ENCODE measurements around the gene SUPT6H. TPM values are rescaled to one million over a fixed set of nuclear protein-coding genes. Genes with fewer than 3 reads are reported as not detected.
"Not testable (repeated sequence)": the region's sequence is repeated elsewhere in the genome, so short reads cannot be mapped to it uniquely, and the experiment has no call there.

Gene SUPT6H
- total RNA-seq, 1 donor from 2014 or later = 70.7 TPM

- ATAC-seq = peak; percentile 14
- intact Hi-C loops (cut with DNase I) = no loop called here
- DNase-seq (ENCODE audit: low spot score) = peak; percentile 80
Observed at GRCh38 chr17:28712032-28712704, 50.2 kb downstream of the SUPT6H start.

DNA sequence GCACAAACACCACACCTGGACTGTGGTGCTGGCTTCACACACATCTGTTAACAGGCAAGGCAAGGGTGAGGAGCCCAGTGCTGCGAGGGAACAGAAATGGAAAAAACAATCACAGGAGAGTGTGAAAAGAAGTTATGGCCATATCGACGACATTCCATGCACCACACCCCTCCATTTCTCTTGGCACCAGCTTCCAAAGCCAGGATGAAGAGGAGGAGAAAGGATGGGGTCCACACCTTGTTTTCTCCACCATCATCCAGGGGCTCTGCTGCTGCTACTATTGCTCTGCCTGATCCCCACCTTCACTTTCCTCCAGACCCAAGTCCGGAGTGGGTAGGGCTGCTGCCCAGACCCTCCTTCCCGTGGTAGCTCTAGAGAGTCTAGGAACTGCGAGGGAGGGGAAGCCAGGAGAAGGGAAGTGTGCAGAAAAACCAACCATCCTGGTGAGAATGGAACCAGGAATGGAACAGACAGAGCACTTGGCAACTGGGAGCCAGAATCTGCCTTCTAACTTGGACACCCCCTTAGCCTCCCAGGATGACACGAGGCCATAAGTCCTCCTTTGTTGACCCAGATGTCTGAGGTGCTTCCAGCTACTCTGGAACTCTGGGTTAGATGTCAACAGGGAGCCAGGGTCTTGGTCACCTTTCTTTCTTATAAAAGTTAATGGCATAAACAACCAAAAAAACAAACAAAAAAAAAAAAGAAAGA, 50.9 kb downstream of the SUPT6H start:
- DNase-seq (ENCODE audit: low spot score) = no peak
- intact Hi-C loops (cut with DNase I) = no loop called here
- ATAC-seq = no peak

- no peak for DNase-seq (ENCODE audit: low spot score)
- ATAC-seq = no peak
- intact Hi-C loops (cut with DNase I) = no loop called here
Observed at GRCh38 chr17:28714281-28714680, 52.3 kb downstream of the SUPT6H start.

- ATAC-seq (no peak), DNase-seq (ENCODE audit: low spot score) (no peak)
- intact Hi-C loops (cut with DNase I) = no loop called here
Observed at GRCh38 chr17:28715217-28715616, 53.2 kb downstream of the SUPT6H start.

DNA sequence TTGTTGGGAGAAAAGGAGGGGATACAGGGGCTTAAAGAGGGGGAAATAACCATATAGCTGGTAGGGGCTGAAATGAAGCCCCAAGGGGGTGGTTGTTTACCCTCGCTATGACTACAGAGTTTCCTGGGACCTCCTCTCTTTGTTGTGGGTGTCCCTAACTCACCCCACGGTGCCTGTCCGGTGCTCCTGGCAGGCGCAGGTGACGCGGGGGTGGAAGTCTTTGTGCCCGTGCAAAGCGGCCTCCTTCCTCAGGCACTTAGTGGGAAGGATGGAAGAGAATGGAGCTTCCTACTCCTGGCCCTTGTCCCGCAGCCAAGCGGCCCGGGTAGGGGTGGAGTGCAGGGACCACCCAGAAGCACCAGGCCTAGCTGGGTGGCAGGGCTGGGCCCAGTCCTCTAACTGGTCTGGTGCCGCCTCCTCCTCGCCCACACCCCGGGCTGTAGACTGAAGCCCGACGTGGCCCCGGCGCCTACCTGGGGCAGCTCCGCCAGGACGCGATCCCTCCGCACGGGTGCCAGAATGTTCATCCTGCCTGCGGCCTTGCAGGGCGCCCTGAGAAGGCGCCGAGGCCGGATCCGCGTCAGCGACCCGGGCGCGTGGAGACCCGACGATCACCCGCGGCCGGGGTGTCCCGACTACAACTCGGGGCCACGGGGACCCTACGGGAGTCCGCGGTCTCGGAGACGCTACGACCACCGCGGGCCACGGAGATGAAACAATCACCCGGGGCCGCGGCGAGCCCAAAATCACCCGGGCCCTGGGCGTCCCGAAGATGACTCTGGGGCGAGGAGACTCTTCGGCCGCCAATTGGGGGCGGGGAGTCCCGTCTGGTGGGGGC, 55.0 kb downstream of the SUPT6H start:
- ATAC-seq (peak; percentile 1), DNase-seq (ENCODE audit: low spot score) (peak; percentile 76)
- intact Hi-C loops (cut with DNase I) = no loop called here

- ATAC-seq (peak; percentile 63), DNase-seq (ENCODE audit: low spot score) (peak; percentile 88)
- intact Hi-C loops (cut with DNase I) = no loop called here
Observed at GRCh38 chr17:28717578-28718332, 55.8 kb downstream of the SUPT6H start, which contains the start of gene RAB34. Gene RAB34, minus strand, starts transcription at chr17:28717868. Its CDS starts 602 bp downstream, at chr17:28717266.

DNA sequence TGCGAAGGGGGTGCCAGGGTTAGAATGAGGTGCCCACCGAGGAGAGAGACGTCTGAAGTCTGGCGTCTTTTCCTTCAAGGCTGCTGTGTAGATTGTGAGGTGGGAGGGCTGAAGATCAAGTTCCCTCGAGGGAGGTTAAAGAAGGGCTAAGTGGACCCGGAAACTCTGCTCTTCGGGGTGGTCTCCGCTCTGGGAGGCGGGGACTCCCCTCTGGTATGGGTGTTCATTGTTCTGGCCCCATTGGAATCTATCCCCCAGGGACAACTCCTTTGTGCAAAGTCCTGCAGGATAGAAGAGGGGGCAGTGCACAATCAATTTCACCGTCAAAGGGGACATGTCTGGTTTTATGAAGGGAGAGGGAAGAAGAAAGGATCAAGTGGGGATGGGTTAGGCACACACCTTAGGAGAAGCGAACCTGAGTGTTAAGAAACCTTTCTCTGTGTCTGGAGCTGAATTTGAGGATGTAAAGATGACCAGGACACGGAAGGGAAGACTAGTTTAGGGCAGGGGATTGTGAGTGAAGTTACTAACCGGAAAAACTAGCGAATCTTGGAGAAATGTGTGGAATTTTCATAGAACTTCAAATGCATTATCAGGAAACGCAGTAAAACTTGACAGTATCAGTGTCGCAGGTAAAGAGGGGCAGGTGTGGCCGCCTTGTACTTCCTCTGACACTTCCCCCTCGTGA, 56.5 kb downstream of the SUPT6H start:
- intact Hi-C loops (cut with DNase I) = no loop called here
- DNase-seq (ENCODE audit: low spot score) = no peak
- no peak for ATAC-seq

- DNase-seq (ENCODE audit: low spot score) (no peak), ATAC-seq (no peak)
- intact Hi-C loops (cut with DNase I) = no loop called here
Observed at GRCh38 chr17:28719021-28719433, 57.0 kb downstream of the SUPT6H start.

- DNase-seq (ENCODE audit: low spot score) (no peak), ATAC-seq (no peak)
- intact Hi-C loops (cut with DNase I) = no loop called here
Observed at GRCh38 chr17:28720247-28720996, 58.4 kb downstream of the SUPT6H start.

DNA sequence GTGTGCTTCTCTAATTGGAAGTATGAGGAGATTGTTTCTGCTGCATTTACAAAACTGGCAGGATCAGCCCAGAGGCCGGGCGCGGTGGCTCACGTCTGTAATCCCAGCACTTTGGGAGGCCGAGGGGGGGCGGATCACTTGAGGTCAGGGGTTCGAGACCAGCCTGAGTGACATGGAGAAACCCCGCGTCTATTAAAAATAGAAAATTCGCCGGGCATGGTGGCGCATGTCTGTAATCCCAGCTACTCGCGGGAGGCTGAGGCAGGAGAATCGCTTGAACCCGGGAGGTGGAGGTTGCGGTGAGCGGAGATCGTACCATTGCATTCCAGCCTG, 59.0 kb downstream of the SUPT6H start:
- not testable (repeated sequence) for ATAC-seq

GRCh38 chr17:28722417-28723158, 60.6 kb downstream of the SUPT6H start:
- intact Hi-C loops (cut with DNase I) = no loop called here
- ATAC-seq (no peak), DNase-seq (ENCODE audit: low spot score) (no peak)

More for the DNA sequence above, 59.0 kb downstream of the SUPT6H start:
- intact Hi-C loops (cut with DNase I); DNase-seq (ENCODE audit: low spot score): not testable (repeated sequence)

GRCh38 chr17:28723159-28723835, 61.3 kb downstream of the SUPT6H start:
- intact Hi-C loops (cut with DNase I) = no loop called here
- ATAC-seq = no peak
- no peak for DNase-seq (ENCODE audit: low spot score)

- DNase-seq (ENCODE audit: low spot score); intact Hi-C loops (cut with DNase I); ATAC-seq: not testable (repeated sequence)
Observed at GRCh38 chr17:28723836-28724499, 62.0 kb downstream of the SUPT6H start.

- intact Hi-C loops (cut with DNase I) = no loop called here
- ATAC-seq = no peak
- no peak for DNase-seq (ENCODE audit: low spot score)
Observed at GRCh38 chr17:28724500-28725165, 62.6 kb downstream of the SUPT6H start.

GRCh38 chr17:28725166-28725659, 63.2 kb downstream of the SUPT6H start:
- intact Hi-C loops (cut with DNase I) = no loop called here
- ATAC-seq = no peak

More at GRCh38 chr17:28725166-28725659, 63.2 kb downstream of the SUPT6H start:
- DNase-seq (ENCODE audit: low spot score) = no peak

Measured in sciatic nerve (tissue), 2 donors.